GM12878 (cell line): ENCODE results near the gene PTPN2. TPM values are rescaled to one million over a fixed set of nuclear protein-coding genes. Genes with fewer than 3 reads are reported as not detected.

Experiments used
- ATAC-seq: fragments of 200-7000 bp; cut with Tn5 transposase; 3 replicates; pipeline ENCODE4 v1.9.1; 2020; ENCODE audit warnings: mild to moderate bottlenecking, moderate library complexity
- BruUV-seq: library from RNA; stranded (reverse); fragments of 400-500 nt; replicated peaks from 2 replicates; lab custom pipeline; 2021; lab: Mats Ljungman, UMichigan
- CTCF ChIA-PET: fragments of 300-600 bp; sonication (Branson Sonifier 250); formaldehyde crosslinking; extraction: SDS; loops from one replicate; lab custom pipeline; 2021; ENCODE audit warnings: inconsistent platforms; lab: Yijun Ruan, JAX
- POLR2A ChIA-PET: fragments of 350-600 bp; formaldehyde crosslinking; extraction: SDS; loops from one replicate; lab custom pipeline; 2021; ENCODE audit warnings: inconsistent platforms; lab: Charles Lee
- RAD21 ChIA-PET: fragments of 300-600 bp; sonication (Branson Sonifier 250); formaldehyde crosslinking; loops from one replicate; lab custom pipeline; 2023; ENCODE audit warnings: antibody characterized with exemption; ENCODE audit not compliant: unreplicated experiment; lab: Charles Lee
- SMC1A ChIA-PET: fragments of 300-600 bp; sonication (Branson Sonifier 250); formaldehyde crosslinking; loops from one replicate; lab custom pipeline; 2023; ENCODE audit not compliant: unreplicated experiment, uncharacterized antibody; lab: Charles Lee
- DNase-seq: peaks from one replicate; pipeline ENCODE4 v3.0.0-alpha.2; 2011; ENCODE audit warnings: low read depth, low spot score
- FAIRE-seq: peaks from 3 replicates; lab custom pipeline; 2011; peaks lifted over from hg19 to GRCh38; lab: Jason Lieb, UNC
- H2AFZ ChIP-seq: 2 replicates; pipeline ENCODE4 v1.6.0; 2011; ENCODE audit warnings: low read depth, low read length, control low read depth; ENCODE audit not compliant: control insufficient read depth
- H3K27ac ChIP-seq: 2 replicates; pipeline ENCODE4 v1.5.1; 2011; ENCODE audit warnings: control low read depth; ENCODE audit not compliant: control insufficient read depth, insufficient read depth
- H3K27me3 ChIP-seq, 2 experiments: replicated peaks in 1 of 2; 2 replicates each; pipeline versions ENCODE4 v1.6.0 to v1.6.1; 2011; ENCODE audit warnings: low read length in 1 of 2; ENCODE audit not compliant: control insufficient read depth in 2 of 2, insufficient read depth in 2 of 2
- H3K36me3 ChIP-seq, 2 experiments: 2 replicates each; pipeline ENCODE4 v1.5.1; 2011; ENCODE audit warnings: low read length in 1 of 2; ENCODE audit not compliant: control insufficient read depth in 2 of 2, insufficient read depth in 2 of 2
- H3K4me1 ChIP-seq: 2 replicates; pipeline ENCODE4 v1.6.1; 2011; ENCODE audit warnings: mild to moderate bottlenecking, low read length, moderate library complexity, mixed read lengths; ENCODE audit not compliant: control insufficient read depth, insufficient read depth
- H3K4me2 ChIP-seq: 2 replicates; pipeline ENCODE4 v1.6.0; 2011; ENCODE audit warnings: control low read depth; ENCODE audit not compliant: control insufficient read depth, insufficient read depth
- H3K4me3 ChIP-seq: fragments of 200-600 bp; sonication (generic); 2 replicates; pipeline ENCODE4 v1.5.1; 2016
- H3K79me2 ChIP-seq: 2 replicates; pipeline ENCODE4 v1.6.0; 2011; ENCODE audit warnings: low read length; ENCODE audit not compliant: control insufficient read depth, insufficient read depth
- H3K9ac ChIP-seq: 2 replicates; pipeline ENCODE4 v1.8.0; 2011; ENCODE audit warnings: low read length, control low read depth, mixed read lengths; ENCODE audit not compliant: control insufficient read depth, insufficient read depth
- H3K9me3 ChIP-seq: replicated peaks from 3 replicates; pipeline ENCODE4 v1.5.1; 2011; ENCODE audit warnings: mild to moderate bottlenecking, low read length; ENCODE audit not compliant: control insufficient read depth, insufficient read depth
- H4K20me1 ChIP-seq: 2 replicates; pipeline ENCODE4 v1.6.0; 2011; ENCODE audit not compliant: control insufficient read depth, insufficient read depth
- CHD2 ChIP-seq: IDR thresholded peaks from 2 replicates; pipeline ENCODE4 v1.6.1; 2011; ENCODE audit warnings: low read depth, low read length, improper control_type of control experiment, borderline replicate concordance
- DPF2 ChIP-seq: fragments of 450-650 bp; IDR thresholded peaks from 2 replicates; pipeline ENCODE4 v1.6.1; 2017; ENCODE audit warnings: mild to moderate bottlenecking
- HCFC1 ChIP-seq: fragments of 150-350 bp; IDR thresholded peaks from 2 replicates; pipeline ENCODE4 v1.6.1; 2014; ENCODE audit warnings: low read length
- IKZF2 ChIP-seq, 2 experiments: fragments of 450-650 bp; IDR thresholded peaks; 2 replicates each; pipeline ENCODE4 v1.6.1; 2017; ENCODE audit warnings: mild to moderate bottlenecking in 2 of 2, moderate library complexity in 2 of 2
- JUNB ChIP-seq: IDR thresholded peaks from 2 replicates; pipeline ENCODE4 v1.6.1; 2016; ENCODE audit warnings: antibody characterized with exemption, mild to moderate bottlenecking
- KLF5 ChIP-seq: fragments of 450-650 bp; IDR thresholded peaks from 2 replicates; pipeline ENCODE4 v1.6.1; 2014; ENCODE audit warnings: mild to moderate bottlenecking; ENCODE audit not compliant: partially characterized antibody
- NR2C1 ChIP-seq: fragments of 450-650 bp; IDR thresholded peaks from 2 replicates; pipeline ENCODE4 v1.6.1; 2017; ENCODE audit warnings: antibody characterized with exemption, mild to moderate bottlenecking, moderate library complexity
- RUNX3 ChIP-seq: IDR thresholded peaks from 2 replicates; pipeline ENCODE4 v1.6.1; 2012; ENCODE audit warnings: low read length, inconsistent platforms
- SIX5 ChIP-seq: IDR thresholded peaks from 2 replicates; pipeline ENCODE4 v1.6.1; 2011; ENCODE audit warnings: mild to moderate bottlenecking, low read depth, low read length, moderate library complexity; ENCODE audit not compliant: severe bottlenecking
- SREBF1 ChIP-seq: IDR thresholded peaks from 2 replicates; pipeline ENCODE4 v1.6.1; 2012; ENCODE audit warnings: mild to moderate bottlenecking, low read length
- STAT3 ChIP-seq: IDR thresholded peaks from 2 replicates; pipeline ENCODE4 v1.6.1; 2011; ENCODE audit warnings: low read depth, low read length, improper control_type of control experiment
- ZNF274 ChIP-seq: IDR thresholded peaks from one replicate; pipeline ENCODE4 v1.8.0; 2011; ENCODE audit not compliant: insufficient read length, insufficient read depth
- ZNF384 ChIP-seq: IDR thresholded peaks from 2 replicates; pipeline ENCODE4 v1.6.1; 2012; ENCODE audit warnings: low read depth, mild to moderate bottlenecking, low read length, improper control_type of control experiment, borderline replicate concordance
- WGBS: methylation state at CpG from one replicate; pipeline ENCODE4 v1.1.6; 2016; ENCODE audit warnings: low lambda C conversion rate; ENCODE audit not compliant: insufficient replicate concordance, insufficient coverage; ENCODE audit errors: missing lambda C conversion rate; 5-methylcytosine and 5-hydroxymethylcytosine counted together
- in situ Hi-C: fragments of 300-500 bp; cut with MboI; formaldehyde crosslinking; loops from 9 replicates; pipeline ENCODE4 v1.14.3; 2018; ENCODE audit warnings: mixed read lengths
- intact Hi-C: fragments of 100-400 bp; cut with micrococcal nuclease; formaldehyde crosslinking; loops from one replicate; pipeline ENCODE4 v1.14.2; 2022; ENCODE audit not compliant: unreplicated experiment
- polyA plus RNA-seq, 11 experiments: library from polyadenylated mRNA; depleted of rRNA in 4 of 11; unstranded in 6 of 11; stranded (reverse) in 5 of 11; fragments of >200 nt; fragmentation: Nextera tagmentation in 4 of 11; fragmentation: Illumina TruSeq in 1 of 11; extraction: Ambion mirVana in 4 of 11; extraction: Trizol in 1 of 11; gene quantifications; 1 replicate in 1 of 11; 2 replicates in 10 of 11; pipeline versions ENCODE4 v1.2.1 to v1.2.3, GENCODE V29; 2011 to 2016; ENCODE audit warnings: inconsistent platforms in 2 of 11, missing spikeins in 2 of 11, low read depth in 1 of 11
- total RNA-seq, 4 experiments: library from RNA; depleted of rRNA in 3 of 4; stranded (reverse); fragments of >200 nt in 3 of 4; fragmentation: Illumina TruSeq in 1 of 4; extraction: Trizol in 1 of 4; gene quantifications; 2 replicates each; pipeline versions ENCODE4 v1.2.1 to v1.2.3, GENCODE V29; 2013 to 2021
- TF ChIP-seq, protein P1 (sequence below): IDR thresholded peaks from 2 replicates; pipeline ENCODE4 v1.6.1; 2012; ENCODE audit warnings: improper control_type of control experiment, low read depth, low read length; ENCODE audit not compliant: insufficient replicate concordance
- TF ChIP-seq, protein P2 (sequence below): IDR thresholded peaks from 2 replicates; pipeline ENCODE4 v1.6.1; 2012; ENCODE audit warnings: low read depth, low read length, improper control_type of control experiment

The PTPN2 gene
- total and polyA plus RNA-seq, 10 of the 15 experiments (the other 5 are each of a cell fraction or from before 2014, with no cell fraction given) = 46.5 to 86.7 (median 64.6) TPM

DNA sequence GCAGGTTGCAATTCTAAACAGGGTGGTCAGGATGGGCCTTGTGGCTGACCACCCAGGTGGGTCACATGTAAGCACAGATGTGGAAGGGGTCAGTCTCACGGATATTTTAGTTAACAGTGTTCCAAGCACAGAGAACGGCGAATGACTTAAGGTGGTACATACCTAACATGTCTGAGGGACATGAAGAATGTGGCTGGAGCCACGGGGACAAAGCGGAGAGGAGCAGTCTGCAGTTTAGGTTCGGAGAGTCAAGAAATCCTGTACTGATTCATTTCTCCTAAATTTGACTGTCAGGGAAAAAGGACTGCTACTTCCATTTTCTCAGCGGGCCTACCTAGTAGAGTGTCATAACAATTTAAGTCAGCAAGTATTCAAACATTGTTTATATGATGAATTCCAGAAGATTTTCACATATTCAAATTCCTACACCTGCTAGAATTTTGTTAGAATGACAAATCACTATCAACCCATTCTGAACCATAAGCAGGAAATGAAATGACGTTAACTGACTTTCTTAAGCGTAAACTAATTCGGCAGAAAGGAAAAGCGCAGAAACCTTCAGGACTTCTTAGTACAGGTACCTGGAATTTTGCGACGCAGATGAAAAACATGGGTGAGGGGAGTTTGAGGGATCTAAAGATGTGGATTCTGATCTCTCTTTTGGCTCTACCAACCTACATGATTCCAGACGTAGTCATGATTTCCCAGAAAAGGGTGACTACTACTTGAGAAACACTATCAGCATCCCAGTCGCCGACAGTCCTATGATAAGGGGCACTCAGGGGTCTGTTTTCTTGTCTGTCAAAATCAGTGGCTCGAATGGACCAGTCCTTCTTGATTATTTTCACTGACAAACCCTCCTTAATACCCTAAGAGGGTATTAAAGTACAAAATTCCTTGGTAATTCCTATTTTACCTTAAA lies 41.3 kb downstream of the PTPN2 start:
- 98% methylated on average over 17 of the region's 17 CpGs for WGBS
- in situ Hi-C loops (no loop called here), intact Hi-C loops (no loop called here)
- H3K4me3 ChIP-seq = no peak overlapping the region
- no peak overlapping the region for H3K4me2 ChIP-seq
- no peak for ATAC-seq
- ChIA-PET SMC1A (interaction anchor here (1.3 to 2.5 kb wide), 6 partner anchors 9 to 48 kb away, joined by 3 to 23 read pairs (median 4); partner anchors contain the start of gene PTPN2), RAD21 (interaction anchor here (2.1 kb wide), 1 partner anchor 43 kb away, joined by 7 read pairs; no protein-coding TSS in a partner anchor), POLR2A (interaction anchor here (2.5 to 3.2 kb wide), 2 partner anchors 40 to 41 kb away, joined by 25 to 62 read pairs; partner anchors contain the start of gene PTPN2), CTCF (interaction anchor here (1.4 to 2.0 kb wide), 3 partner anchors 18 to 44 kb away, joined by 3 to 6 read pairs (median 4); no protein-coding TSS in a partner anchor)
- H3K79me2 ChIP-seq = peaks cover 54% of the 10 kb centered on the region
- no peak for FAIRE-seq
- DNase-seq = no peak
- H3K9me3 ChIP-seq = no peaks in the 10 kb centered on the region; the same call in 2 of the 3 replicates
- no TSS peak for BruUV-seq
- no peak overlapping the region; the same call in 1 of the 2 replicates for H3K27ac ChIP-seq
- no peaks in the 10 kb centered on the region for H4K20me1 ChIP-seq
- no peak overlapping the region for H3K9ac ChIP-seq
- no peaks in the 10 kb centered on the region for H3K36me3 ChIP-seq
- H2AFZ ChIP-seq = no peak overlapping the region
- TF ChIP-seq, protein P1, sequence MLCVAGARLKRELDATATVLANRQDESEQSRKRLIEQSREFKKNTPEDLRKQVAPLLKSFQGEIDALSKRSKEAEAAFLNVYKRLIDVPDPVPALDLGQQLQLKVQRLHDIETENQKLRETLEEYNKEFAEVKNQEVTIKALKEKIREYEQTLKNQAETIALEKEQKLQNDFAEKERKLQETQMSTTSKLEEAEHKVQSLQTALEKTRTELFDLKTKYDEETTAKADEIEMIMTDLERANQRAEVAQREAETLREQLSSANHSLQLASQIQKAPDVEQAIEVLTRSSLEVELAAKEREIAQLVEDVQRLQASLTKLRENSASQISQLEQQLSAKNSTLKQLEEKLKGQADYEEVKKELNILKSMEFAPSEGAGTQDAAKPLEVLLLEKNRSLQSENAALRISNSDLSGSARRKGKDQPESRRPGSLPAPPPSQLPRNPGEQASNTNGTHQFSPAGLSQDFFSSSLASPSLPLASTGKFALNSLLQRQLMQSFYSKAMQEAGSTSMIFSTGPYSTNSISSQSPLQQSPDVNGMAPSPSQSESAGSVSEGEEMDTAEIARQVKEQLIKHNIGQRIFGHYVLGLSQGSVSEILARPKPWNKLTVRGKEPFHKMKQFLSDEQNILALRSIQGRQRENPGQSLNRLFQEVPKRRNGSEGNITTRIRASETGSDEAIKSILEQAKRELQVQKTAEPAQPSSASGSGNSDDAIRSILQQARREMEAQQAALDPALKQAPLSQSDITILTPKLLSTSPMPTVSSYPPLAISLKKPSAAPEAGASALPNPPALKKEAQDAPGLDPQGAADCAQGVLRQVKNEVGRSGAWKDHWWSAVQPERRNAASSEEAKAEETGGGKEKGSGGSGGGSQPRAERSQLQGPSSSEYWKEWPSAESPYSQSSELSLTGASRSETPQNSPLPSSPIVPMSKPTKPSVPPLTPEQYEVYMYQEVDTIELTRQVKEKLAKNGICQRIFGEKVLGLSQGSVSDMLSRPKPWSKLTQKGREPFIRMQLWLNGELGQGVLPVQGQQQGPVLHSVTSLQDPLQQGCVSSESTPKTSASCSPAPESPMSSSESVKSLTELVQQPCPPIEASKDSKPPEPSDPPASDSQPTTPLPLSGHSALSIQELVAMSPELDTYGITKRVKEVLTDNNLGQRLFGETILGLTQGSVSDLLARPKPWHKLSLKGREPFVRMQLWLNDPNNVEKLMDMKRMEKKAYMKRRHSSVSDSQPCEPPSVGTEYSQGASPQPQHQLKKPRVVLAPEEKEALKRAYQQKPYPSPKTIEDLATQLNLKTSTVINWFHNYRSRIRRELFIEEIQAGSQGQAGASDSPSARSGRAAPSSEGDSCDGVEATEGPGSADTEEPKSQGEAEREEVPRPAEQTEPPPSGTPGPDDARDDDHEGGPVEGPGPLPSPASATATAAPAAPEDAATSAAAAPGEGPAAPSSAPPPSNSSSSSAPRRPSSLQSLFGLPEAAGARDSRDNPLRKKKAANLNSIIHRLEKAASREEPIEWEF = no peak
- TF ChIP-seq STAT3 (no peak), HCFC1 (no peak), KLF5 (no peak), SIX5 (no peak), DPF2 (no peak), RUNX3 (no peak), ZNF384 (no peak), CHD2 (no peak), NR2C1 (no peak), IKZF2 (IDR thresholded peaks at IDR 0.05) (no peak), SREBF1 (no peak), JUNB (no peak), ZNF274 (no peak)
- TF ChIP-seq, protein P2, sequence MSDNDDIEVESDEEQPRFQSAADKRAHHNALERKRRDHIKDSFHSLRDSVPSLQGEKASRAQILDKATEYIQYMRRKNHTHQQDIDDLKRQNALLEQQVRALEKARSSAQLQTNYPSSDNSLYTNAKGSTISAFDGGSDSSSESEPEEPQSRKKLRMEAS = no peak
- peaks cover 43% of the 10 kb centered on the region for H3K4me1 ChIP-seq
- H3K27me3 ChIP-seq = no peaks in the 10 kb centered on the region
